ENCODE results near the gene CDC6.
A peak's percentile ranks its signal among the peaks of the same experiment; 100 is the strongest.

- TF ChIP-seq EZH2 (IDR thresholded peaks at IDR 0.05; ENCODE audit: borderline replicate concordance, low read depth, low read length, severe bottlenecking) (no peak), POLR2AphosphoS5 (IDR thresholded peaks at IDR 0.05; ENCODE audit: insufficient read depth, low read depth, low read length) (peak; percentile 64), CTCF (IDR thresholded peaks at IDR 0.05; ENCODE audit: extremely low read depth in 1 of 2, insufficient read depth in 1 of 2, low read depth in 1 of 2, low read length in 2 of 2) (no peak), MYC (IDR thresholded peaks at IDR 0.05; ENCODE audit: low read depth, low read length) (no peak), JUN (IDR thresholded peaks at IDR 0.05; ENCODE audit: borderline replicate concordance, insufficient read depth, insufficient read length, low read depth) (no peak), POLR2A (IDR thresholded peaks at IDR 0.05; ENCODE audit: low read depth, low read length) (peak; percentile 75)
These were observed 30.5 kb downstream of the CDC6 start for GRCh38 chr17:40317880-40318829.

Measured in endothelial cell of umbilical vein (primary cell).